Adipose tissue (tissue), 3 donors: Measurements from ENCODE around the gene CYP2A6. TPM values are rescaled to one million over a fixed set of nuclear protein-coding genes. Genes with fewer than 3 reads are reported as not detected.
"Not testable (repeated sequence)": the region's sequence is repeated elsewhere in the genome, so short reads cannot be mapped to it uniquely, and the experiment has no call there.

Source experiments
- H3K27ac ChIP-seq: one replicate; pipeline ENCODE4 v1.5.1; 2013; ENCODE audit warnings: low read depth, low read length
- WGBS, 3 donors: extraction: QIAGEN DNeasy Blood & Tissue Kit; methylation state at CpG; one replicate each; pipeline ENCODE4 v1.1.7; 2013; 5-methylcytosine and 5-hydroxymethylcytosine counted together
- polyA plus RNA-seq, 3 donors: library from polyadenylated mRNA; stranded (reverse); fragments of 200-250 nt; gene quantifications; one replicate each; pipeline ENCODE4 v1.2.3, GENCODE V29; 2013
- donor health status: healthy with polysubstance abuse.
- donor health status: Bipolar disorder and iron deficiency.
- donor health status: healthy.

Gene CYP2A6
- polyA plus RNA-seq, 3 donors: 0.22 to 0.42 TPM; not detected in 1

DNA sequence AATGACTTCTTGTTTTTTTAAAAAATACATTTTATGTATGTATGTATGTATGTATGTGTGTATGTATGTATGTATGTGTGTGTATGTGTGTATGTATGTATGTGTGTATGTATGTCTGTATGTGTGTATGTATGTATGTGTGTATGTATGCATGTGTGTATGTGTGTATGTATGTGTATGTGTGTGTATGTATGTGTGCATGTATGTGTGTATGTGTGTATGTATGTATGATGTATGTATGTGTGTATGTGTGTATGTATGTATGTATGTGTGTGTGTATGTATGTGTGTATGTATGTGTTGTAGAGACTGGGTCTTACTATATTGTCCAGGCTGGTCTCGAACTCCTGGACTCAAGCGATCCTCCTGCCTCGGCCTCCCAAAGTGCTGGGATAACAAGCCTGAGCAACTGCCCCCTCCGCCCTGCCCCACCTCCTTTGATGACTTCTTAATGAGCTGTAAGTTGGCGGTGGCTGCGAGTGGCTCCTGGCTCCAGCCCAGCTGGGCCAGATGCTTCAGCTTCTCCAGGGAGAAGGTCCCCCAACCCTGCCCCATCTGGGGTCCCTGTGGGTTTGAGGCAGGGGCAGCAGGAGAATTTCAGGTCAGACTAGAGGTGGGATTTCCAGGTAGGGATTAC is 24.7 kb downstream of the CYP2A6 start:
- 93 to 100% (median 94%) methylated on average over 3 to 6 of the region's 6 CpGs for WGBS, 3 donors
- not testable (repeated sequence) for H3K27ac ChIP-seq

DNA sequence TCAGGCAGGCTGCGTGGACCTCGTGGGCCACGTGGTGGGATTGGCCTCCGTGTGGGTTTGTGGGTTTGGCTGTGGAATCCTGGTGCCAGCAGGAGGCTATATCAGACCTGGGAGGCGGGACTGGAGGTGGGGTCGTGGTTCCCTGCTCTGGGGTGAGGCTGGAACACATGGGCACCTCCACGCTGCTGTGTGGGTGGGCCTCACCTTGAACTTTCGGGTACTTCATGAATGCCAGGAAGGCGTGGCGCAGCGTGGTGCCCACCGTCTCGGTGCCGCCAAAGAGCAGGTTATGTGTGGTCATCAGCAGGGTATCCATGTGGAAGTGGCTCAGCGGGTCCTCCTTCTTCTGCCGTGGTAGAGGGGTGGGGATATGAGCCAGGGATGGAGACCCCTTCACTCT is 25.3 kb downstream of the CYP2A6 start:
- 87 to 90% (median 87%) methylated on average over 16 of the region's 16 CpGs for WGBS, 3 donors
- not testable (repeated sequence) for H3K27ac ChIP-seq

DNA sequence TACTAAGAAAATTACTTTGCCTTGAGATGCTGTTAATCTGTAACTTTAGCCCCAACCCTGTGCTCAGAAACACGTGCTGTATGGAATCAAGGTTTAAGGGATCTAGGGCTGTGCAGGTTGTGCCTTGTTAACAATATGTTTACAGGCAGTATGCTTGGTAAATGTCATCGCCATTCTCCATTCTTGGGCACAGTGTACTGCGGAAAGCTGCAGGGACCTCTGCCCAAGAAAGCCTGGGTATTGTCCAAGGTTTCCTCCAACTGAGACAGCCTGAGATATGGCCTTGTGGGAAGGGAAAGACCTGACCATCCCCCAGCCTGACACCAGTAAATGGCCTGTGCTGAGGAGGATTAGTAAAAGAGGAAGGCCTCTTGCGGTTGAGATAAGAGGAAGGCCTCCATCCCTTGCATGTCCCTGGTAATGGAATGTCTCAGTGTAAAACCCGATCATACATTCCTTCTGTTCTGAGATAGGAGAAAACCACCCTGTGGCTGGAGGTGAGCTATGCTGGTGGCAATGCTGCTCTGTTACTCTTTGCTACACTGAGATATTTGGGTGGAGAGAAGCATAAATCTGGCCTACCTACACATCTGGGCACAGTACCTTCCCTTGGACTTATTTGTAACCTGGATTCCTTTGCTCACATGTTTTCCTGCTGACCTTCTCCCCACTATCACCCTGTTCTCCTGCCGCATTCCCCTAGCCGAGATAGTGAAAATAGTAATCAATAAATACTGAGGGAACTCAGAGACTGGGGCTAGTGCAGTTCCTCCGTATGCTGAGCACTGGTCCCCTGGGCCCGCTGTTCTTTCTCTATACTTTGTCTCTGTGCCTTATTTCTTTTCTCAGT is 27.3 kb downstream of the CYP2A6 start:
- WGBS, 3 donors: 26 to 50% (median 49%) methylated on average over 9 of the region's 9 CpGs
- H3K27ac ChIP-seq: not testable (repeated sequence)

DNA sequence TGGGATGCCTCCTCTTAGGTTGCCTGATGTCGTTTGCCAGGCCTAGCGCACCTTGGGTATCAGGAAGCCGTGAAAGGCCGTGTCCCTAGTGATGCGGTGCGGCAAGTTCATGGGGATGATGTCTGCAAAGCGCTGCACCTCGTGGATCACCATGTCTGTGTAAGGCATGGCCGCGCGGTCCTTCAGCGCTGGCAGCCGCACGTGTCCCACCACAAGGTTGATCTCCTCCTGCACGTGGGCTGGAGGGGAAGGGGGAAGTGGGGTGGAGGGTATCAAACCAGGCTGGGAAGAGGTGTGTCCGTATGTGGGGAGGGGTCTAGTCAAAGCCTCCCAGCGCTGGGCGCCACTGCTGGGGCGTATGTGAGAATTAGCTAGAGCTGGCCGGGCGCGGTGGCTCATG is 28.1 kb downstream of the CYP2A6 start:
- no peak overlapping the region for H3K27ac ChIP-seq
- 88 to 91% (median 90%) methylated on average over 22 of the region's 22 CpGs for WGBS, 3 donors

DNA sequence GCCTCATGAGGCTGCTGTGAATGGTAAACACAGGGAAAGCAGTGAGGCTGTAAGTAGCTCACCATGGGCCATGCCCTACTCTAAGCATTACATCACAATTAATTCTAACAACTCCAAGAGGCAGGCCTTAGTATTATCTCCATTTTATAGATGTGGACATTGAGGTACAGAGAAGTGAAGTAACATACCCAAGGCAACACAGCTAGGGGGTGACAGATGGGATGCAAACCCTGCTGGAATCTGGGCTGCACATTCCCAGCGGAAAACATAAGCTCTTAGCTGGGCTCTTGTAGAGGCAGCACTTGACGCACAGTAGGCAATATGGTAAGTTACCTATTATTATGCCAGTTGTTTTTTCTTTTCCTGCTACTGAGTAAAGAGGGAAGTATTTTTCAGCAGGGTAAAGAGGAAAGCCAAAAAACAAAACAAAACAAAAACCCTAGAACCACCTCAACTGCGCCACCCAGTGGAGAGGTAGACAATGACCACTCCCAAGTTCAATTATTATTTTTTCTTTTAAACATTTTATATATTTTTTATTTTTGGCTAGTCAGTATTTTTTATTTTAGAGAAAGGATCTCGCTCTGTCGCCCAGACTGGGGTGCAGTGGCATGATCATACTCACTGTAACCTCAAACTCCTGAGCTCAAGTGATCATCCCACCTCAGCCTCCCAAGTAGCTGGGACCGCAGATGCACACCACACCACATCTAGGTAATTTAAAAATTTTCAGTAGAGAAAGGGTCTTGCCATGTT is 30.6 kb downstream of the CYP2A6 start:
- WGBS, 3 donors: 40 to 47% (median 45%) methylated on average over 6 of the region's 6 CpGs
- H3K27ac ChIP-seq: not testable (repeated sequence)

DNA sequence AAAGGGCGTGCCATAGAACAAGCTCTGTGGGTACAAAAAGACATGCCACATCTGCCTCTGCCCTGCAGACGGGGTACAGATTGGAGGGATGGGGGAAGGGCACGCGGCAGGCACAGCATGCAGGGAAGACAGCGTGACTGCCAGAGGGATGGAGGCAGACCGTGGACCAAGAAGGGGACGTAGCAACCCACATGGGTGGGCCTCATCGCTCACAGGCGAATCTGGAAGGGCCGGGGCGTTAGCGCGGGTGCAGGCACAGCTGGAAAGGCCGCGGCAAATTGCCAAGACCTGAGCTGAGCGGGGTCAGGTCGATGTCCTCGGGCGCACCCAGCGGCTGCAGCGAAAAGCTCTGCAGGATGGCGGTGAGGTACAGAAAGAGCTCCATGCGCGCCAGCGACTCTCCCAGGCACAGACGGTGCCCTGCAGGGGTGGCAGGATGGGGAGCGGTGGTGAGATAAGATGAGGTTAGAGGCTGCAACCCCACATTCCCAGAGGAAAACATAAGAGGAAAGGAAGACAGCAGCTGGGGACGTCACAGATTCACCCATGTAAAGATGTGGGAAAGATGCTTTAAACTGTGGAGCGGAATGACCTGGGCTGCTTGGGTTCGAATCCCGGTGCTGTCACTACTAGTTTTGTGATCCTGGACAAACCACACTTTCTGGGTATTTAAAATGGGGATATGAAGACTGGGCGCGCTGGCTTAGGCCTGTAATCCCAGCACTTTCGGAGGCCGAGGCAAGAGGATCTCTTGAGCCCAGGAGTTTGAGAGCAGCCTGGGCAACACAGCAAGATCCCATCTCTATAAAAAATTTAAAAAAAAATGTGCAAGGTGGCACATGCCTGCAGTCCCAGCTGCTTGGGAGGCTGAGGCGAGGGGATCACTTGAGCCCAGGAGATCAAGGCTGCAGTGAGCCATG is 31.5 kb downstream of the CYP2A6 start:
- 21 to 37% (median 26%) methylated on average over 24 to 35 of the region's 36 CpGs for WGBS, 3 donors
- not testable (repeated sequence) for H3K27ac ChIP-seq

DNA sequence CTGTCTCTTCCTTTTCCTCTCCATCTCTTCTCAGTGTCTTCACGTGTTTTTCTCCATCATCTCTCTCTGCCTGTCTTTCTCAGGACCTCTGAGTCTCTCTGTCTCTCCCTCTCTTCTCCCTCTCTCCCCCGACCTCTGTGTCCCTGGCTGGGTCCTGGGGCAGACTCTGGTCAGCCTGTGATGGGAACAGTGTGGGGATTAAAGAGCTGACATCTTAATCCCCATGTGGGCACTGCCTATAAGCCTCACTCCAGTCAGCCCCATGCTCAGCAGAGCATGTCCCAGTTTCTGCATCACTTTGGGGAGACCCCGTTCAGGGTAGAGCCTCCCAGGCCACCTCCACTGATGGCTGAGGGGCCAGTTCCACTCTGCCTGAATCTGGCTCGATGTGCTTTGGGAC is 35.0 kb downstream of the CYP2A6 start:
- H3K27ac ChIP-seq: no peak overlapping the region
- WGBS, 3 donors: 63 to 84% (median 67%) methylated on average over 4 of the region's 4 CpGs

DNA sequence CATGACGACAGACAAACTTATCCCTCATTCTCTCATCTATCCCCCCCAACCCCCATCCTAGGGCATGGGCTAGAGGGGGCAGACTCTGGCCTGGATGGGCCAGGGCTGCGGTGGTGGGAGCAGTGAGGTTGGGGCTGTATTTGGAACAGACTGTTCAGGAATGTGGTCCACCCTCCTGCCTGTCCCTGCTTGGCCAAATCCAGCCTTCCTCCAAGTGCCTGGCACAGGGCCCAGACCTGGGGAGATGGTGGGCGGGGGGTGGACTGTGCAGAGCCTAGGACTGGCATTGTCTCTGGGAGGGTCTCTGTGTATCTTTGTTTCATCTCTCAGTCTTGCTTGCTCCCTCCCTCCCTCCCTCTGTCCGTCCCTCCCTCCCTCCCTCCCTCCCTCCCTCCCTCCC is 37.1 kb downstream of the CYP2A6 start:
- WGBS, 3 donors: 30 to 56% (median 33%) methylated on average over 4 of the region's 4 CpGs
- no peak overlapping the region for H3K27ac ChIP-seq

DNA sequence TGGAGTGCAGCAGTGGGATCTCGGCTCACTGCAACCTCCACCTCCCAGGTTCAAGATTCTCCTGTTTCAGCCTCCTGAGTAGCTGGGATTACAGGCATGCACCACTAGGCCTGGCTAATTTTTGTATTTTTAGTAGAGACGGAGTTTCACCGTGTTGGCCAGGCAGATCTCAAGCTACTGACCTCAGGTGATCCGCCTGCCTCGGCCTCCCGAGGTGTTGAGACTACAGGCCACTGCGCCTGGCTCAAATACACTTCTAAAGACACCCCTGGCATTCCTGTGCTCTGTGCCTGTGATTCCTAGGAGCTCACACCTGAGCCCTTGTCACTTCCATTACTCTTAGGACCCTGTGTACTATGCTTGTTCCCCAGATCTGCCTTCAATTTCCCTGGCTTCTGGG is 37.7 kb downstream of the CYP2A6 start:
- not testable (repeated sequence) for H3K27ac ChIP-seq
- WGBS, 3 donors: 89 to 90% (median 89%) methylated on average over 7 of the region's 7 CpGs

DNA sequence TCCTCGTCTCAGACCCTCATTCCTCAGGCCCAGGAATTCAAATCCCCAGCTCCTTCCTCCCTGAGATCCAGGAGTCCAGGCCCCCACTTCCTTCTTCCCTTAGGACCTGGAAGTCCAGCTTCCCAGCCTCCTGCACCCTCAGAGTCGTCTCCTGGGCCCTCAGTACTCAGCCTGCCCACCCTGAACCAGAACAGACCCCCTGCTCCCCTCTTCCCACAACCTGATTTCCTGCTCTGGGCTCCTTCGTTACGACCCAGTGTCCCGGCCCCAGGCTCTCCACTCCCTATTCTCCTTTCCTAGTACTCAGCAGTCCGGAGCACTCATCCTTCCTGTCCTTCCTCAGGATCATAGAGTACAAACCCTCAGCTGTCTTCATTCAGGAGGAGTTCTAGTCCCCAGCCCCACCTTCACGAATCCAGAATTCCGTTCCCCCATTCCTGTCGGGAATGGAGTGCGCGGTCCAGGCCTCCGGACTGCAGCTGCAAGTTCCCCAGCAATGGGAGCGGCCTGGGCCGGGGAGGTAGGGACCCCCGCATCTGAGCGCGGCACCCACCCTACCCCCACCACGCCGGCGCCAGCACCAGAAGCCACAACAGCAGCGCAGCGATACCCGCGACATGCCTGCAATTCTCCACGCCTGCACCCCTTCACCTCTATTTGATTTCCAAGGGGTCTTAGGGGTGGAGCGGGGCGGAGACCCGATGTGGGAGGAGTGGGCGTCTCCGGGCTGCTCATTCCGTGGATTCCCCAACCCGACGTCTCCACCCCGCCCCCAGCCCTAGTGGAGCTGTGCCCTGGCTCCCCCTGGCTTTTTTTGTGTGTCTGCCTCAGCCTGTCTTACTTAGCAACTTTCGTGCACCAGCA is 38.5 kb downstream of the CYP2A6 start:
- 19 to 52% (median 25%) methylated on average over 32 to 35 of the region's 35 CpGs for WGBS, 3 donors
- H3K27ac ChIP-seq: no peak overlapping the region

DNA sequence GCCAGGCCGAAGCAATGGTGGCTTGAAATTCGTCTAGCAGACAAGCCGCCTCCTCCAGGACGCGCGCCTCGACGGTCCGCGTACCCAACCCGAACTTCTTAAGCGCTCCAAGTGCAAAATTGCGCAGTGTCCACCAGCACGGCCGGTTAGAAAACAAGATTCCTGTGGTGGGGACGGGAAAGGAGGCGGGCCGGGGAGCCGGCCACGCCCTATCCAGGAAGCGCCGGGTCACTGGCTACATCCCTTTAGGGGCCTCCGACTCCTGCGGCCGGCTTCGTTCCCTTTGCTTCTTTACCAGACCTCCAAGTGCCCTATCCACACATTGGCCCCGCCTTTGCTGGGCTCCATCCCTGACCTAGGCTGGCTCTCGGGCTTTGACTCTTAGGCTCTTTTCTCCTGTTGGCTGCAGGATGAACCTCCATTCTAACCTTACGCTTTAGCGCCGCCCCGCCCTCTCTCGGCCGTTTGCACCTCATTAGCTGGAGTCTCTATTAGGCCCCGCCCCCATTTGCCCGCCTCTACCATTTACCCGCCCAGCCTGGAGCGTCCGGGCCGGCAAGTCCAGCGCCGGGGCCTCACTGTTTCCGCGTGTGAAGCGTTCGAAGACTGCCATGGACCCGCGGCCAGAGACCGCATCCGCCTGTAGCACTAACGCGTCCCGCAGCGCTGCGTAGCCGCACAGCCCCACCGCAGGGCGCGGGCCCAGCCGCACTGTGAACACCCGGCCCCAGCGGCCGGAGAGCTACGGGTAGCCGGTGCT is 39.4 kb downstream of the CYP2A6 start:
- H3K27ac ChIP-seq: not testable (repeated sequence)
- 2 to 12% (median 4%) methylated on average over 45 to 62 of the region's 65 CpGs for whole genome bisulfite sequencing, 3 donors

DNA sequence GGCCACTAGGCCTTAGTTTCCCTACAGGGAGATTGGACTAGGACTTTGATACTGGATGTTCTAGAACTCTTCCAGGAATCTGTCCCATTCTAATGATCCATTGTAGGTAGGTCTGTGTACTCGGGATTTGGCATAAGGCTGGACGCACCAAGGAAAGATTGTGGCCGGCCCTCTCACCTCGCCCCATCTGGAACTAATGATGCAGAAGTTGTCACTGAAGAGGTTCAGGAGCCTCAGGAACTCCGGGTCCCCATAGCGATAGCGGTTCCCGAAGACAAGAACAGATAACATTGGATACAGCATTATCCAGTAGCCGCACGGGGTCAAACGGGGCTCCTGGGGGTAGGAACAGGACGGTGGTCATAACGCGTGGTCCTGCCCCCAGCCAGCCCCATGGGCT is 40.1 kb downstream of the CYP2A6 start:
- WGBS, 3 donors: 58 to 77% (median 65%) methylated on average over 9 to 14 of the region's 14 CpGs
- no peak overlapping the region for H3K27ac ChIP-seq

DNA sequence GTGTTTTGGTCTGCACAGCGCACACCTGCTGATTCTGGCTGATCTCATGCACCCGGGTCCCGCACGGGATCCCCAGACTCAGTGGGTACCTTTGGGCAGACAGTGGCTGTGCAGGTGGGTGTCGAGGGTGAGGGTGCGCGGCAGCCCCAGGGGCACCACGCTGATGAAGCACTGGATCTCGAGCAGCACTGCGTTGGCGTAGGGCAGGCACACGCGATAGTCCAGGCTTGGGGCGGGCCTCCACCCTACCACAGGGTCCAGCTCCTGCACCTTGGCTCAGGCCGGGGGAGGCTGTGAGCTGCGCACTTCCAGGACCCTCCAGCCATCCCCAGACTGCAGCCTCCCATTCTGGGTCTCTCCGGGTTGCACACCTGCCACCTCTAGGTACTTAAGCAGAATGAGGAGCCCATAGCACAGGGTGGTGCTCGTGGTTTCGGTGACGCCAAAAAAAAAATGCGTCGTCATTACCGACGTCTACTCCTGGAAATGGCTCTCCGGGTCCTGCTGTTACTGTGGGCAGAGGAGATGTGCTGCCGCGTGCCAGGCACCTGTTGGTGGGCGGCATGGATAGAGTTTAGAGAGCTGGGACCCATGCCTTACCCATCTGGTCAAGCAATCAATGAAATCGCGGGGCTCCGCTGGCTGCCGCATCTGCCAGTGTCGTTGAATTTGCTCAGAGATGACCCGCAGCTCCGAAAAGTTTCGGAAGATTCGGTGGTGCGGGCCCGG is 40.7 kb downstream of the CYP2A6 start:
- WGBS, 3 donors: 89 to 94% (median 91%) methylated on average over 39 of the region's 39 CpGs
- no peak overlapping the region for H3K27ac ChIP-seq

DNA sequence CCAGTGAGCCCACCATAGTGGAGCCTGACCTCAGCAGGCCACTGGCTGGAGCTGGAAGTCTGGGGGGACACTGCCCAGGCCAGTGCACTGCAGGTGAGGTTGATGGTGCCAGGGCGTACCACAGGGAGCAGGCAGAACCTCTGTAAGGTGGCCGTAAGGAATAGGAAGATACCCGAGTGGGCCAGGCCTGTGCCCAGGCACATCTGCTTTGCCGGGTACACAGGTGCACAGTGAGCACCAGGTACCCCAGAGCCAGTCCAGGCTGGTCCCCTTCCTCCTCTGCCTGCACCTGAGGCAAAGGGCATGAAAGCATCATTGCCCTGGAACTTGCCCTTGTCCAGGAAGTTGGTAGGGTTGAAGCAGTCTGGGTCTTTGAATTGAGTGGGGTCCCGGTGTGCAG is 41.8 kb downstream of the CYP2A6 start:
- H3K27ac ChIP-seq: no peak overlapping the region
- 85 to 91% (median 88%) methylated on average over 5 of the region's 5 CpGs for WGBS, 3 donors

DNA sequence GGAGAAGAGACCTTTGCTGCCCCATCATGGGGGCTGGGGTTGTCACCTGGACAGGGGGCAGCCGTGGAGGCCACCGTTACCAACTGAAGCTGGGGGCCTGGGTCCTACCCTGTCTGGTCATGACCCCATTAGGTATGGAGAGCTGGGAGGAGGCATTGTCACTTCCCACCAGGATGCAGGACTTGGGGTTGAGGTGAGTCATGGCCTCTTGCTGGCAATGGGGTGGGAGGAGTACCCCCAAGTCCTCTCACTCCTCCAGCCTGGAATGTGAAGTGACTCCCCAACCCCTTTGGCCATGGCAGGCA is 42.3 kb downstream of the CYP2A6 start:
- H3K27ac ChIP-seq: no peak overlapping the region
- 63 to 89% (median 89%) methylated on average over 2 of the region's 2 CpGs for WGBS, 3 donors
